ENCODE results near the gene OR2A42.

DNA sequence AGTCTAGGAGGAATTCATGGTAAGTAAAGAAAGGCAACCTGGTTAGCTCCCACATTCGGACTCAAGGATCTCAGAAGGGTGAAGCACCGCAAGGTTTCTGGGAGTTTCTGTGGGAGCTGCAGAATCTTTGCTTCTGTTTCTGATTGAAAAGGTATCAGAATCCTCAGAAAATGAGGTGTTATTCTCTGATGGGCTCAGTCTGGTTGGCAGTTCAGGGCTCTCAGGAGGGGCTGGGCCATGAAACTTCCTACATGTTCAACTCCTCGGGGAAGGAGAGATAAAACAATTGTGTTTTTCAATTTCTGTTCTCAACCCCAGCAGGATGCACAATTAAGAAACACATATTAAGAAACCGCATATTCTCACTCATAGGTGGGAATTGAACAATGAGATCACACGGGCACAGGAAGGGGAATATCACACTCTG is 16.1 kb upstream of the OR2A42 start:
- TF ChIP-seq, protein P1, sequence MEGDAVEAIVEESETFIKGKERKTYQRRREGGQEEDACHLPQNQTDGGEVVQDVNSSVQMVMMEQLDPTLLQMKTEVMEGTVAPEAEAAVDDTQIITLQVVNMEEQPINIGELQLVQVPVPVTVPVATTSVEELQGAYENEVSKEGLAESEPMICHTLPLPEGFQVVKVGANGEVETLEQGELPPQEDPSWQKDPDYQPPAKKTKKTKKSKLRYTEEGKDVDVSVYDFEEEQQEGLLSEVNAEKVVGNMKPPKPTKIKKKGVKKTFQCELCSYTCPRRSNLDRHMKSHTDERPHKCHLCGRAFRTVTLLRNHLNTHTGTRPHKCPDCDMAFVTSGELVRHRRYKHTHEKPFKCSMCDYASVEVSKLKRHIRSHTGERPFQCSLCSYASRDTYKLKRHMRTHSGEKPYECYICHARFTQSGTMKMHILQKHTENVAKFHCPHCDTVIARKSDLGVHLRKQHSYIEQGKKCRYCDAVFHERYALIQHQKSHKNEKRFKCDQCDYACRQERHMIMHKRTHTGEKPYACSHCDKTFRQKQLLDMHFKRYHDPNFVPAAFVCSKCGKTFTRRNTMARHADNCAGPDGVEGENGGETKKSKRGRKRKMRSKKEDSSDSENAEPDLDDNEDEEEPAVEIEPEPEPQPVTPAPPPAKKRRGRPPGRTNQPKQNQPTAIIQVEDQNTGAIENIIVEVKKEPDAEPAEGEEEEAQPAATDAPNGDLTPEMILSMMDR (conservative IDR thresholded peaks at IDR 0.05; ENCODE audit: low read depth, low read length), result no peak
- no peak for TF ChIP-seq EZH2phosphoT487 (IDR thresholded peaks at IDR 0.05; ENCODE audit: borderline replicate concordance, low read length)
